ENCODE measurements around the gene VTA1.
"Not testable (repeated sequence)": the region's sequence is repeated elsewhere in the genome, so short reads cannot be mapped to it uniquely, and the experiment has no call there.

The VTA1 gene

DNA sequence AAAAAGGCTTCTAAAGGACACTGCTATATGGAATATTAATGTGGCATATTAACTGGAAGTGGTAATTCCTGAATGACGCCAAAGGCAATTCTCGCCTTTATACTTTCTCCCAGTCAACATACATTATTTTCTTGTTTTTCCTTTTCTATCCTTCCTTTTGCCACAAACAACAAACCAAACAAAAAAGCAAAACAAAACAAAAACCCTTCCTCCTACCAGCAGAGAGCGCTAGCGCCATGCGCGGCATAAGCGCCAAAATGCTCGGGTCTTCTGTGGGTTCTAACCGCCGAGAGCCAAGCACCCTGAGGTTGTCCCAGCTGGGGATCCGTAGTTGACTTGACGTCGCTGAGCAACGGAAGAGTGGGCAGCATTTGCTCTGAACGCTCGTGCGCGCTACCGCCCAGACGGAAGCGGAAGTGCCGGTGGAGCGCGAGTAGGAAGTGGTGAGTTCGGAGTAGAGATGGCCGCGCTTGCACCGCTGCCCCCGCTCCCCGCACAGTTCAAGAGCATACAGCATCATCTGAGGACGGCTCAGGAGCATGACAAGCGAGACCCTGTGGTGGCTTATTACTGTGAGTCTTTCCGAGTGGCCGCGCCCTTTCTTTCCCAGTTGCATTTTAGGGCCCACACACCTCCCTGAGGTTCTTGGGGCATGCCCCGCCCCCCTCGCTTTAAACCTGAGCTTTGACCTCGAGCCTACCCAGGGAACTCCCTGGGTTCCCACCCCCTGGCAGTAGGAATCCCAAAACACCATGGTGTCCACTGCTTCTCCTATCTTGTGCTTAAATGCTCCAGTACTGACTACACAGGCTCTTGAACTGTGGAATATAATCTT, at the start of gene VTA1, which contains the start of gene NMBR:
Gene VTA1, plus strand, starts transcription at position 436 of the 835 bp plus-strand sequence. Its CDS starts 25 bp downstream, at position 461.
Gene NMBR, minus strand, starts transcription at position 295 of the 835 bp plus-strand sequence. CDS start 58,464 bp downstream, outside the sequence.
- DNase-seq = peak; percentile 99

GRCh38 chr6:142104820-142105219, 42.2 kb upstream of the VTA1 start:
- not testable (repeated sequence) for DNase-seq

DNA sequence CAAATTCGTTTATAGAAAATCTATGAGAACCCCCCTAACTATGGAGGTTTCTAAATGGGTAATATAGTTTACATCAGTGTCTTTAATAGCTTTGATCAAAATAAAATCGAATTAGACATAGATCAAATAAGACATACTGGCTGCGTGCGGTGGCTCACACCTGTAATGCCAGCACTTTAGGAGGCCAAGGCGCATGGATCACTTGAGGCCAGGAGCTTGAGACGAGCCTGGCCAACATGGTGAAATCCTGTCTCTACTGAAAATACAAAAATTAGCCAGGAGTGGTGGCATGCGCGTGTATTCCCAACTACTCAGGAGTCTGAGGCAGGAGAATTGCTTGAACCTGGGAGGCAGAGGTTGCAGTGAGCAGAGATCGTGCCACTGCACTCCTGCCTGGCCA, 36.2 kb upstream of the VTA1 start:
- not testable (repeated sequence) for DNase-seq

GRCh38 chr6:142112451-142113061, 34.5 kb upstream of the VTA1 start:
- DNase-seq = peak; percentile 63

GRCh38 chr6:142117366-142117765, 29.7 kb upstream of the VTA1 start:
- DNase-seq = no peak

DNA sequence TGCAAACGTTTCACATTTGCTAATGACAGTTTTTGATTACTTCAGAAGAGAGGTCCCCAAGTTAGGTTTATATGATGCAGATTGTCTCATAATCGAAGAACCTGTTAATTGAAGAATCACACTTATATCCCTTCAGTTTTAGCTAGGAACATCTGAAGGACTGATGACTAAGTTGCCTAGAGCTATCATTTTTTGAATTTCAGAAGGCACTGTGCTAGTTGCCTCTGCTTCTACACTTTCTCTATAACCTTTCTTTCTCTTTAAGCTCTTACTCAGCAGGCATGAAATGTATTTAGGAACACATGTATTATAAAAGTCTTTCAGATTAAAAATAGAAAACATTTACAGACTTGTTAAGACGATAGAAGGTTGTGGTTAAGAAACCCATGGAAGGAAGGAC, 28.7 kb upstream of the VTA1 start:
- DNase-seq = no peak

DNA sequence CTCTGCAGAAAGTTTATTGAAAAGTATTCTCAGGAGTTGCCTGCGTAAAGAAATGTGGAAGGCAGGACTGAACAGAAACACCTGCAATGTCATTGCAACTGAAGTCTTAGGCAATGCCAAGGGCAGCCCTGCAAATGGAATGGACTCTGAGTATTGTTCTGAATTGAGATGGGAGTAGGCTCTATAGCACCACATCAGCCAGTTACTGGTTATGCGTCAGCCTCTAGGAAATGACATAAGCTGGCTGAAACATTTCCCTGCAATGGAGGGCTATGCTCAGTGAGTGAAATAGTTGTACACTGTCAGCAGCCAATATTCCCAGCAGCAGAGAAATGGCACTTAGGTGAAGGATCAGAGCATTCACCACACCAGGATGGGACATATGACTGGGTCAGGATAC, 28.1 kb upstream of the VTA1 start:
- no peak for DNase-seq

DNA sequence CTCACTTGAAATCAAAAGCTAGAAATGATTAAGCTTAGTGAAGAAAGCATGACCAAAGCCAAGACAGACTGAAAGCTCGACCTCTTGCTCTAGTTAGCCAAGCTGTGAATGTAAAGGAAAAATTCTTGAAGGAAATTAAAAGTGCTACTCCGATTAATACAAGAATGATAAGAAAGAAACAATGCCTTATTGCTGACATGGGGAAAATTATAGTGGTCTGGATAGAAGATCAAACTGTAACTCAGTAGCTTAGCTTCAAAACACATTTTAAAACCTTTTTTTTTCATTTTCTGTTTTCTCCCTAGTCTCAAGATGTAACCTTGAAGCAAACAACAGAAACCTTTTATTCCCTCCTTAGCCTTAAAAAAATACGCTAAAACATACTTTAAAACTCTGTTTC, 25.7 kb upstream of the VTA1 start:
- DNase-seq = no peak

DNA sequence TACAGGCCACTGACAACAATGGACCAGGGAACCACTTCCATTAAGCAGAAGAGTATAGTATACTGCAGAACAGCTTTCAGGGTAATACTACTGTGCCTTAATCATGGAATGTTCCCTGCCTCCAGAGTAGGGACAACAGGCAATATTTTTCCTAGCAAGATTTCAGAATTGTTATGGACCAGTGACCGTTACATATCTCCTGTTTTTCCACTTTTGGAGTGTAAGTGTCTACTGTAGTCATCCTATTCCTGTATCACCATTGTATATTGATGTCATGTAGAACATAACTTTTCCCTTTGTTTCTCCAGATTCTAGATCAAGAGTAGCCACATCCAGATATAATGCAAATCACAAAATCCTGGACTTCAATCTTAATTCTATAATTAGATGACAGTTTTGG, 16.2 kb upstream of the VTA1 start:
- DNase-seq = no peak

DNA sequence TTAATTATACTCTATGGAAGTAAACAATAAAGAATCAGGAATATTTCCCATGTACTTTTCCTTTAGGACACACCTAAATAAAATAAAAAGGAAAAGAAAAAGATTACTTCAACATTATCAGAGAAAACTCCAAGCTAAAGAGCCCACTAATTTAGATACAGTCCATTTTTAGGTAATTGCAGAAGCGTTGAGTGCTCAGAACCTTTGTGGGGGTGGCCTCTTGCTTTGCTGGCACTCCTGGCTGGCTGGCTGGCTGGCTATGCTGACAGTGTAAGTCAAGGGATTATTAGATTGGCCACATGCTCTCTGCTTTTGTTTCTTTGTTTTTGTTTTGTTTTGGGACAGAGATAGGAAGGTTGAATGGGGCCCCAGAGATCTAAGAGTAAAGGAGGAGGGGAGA, 14.4 kb upstream of the VTA1 start, which contains the start of gene GJE1:
Gene GJE1, plus strand, starts transcription at position 301 of the 400 bp plus-strand sequence. CDS start 234 bp downstream, outside the sequence.
- no peak for DNase-seq

GRCh38 chr6:142138876-142139275, 8.2 kb upstream of the VTA1 start:
- no peak for DNase-seq

GRCh38 chr6:142141531-142141930, 5.5 kb upstream of the VTA1 start:
- not testable (repeated sequence) for DNase-seq

DNA sequence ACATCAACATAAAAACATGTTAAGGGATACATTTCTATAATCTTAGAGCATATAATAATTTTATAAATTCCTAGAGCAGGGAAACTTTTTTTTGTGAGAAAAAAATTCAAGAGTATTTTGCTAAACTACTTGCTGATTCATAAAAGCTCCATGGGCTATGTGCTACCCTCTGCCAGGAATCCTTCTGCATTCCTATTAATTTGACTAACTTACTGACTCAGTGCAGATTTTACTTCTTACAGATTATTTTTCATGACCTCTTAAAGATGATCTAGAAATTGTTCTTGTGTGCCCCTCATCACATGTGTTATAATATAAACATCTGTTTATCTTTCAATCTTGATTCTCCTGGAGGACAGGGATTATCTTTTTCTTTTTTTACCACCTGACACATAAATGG, 5.7 kb downstream of the VTA1 start:
- no peak for DNase-seq

- DNase-seq = no peak
Measured at GRCh38 chr6:142153196-142153595, 6.1 kb downstream of the VTA1 start.

DNA sequence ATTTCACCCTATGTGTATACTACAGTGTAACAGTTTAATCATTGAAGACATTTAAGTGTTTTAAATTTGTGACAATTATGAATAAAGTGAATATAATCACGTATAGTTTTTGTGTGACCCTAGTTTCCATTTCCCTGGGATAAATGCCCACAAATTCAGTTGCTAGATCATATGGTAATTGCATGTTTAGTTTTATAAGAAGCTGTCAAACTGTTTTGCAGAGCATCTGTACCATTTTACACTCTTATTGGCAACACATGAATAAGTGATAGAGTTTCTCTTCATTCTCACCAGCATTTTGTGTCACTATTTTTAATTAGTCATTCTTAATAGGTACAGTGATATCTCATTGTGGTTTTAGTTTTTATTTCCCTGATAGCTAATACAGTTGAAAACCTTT, 7.3 kb downstream of the VTA1 start:
- DNase-seq = no peak

DNA sequence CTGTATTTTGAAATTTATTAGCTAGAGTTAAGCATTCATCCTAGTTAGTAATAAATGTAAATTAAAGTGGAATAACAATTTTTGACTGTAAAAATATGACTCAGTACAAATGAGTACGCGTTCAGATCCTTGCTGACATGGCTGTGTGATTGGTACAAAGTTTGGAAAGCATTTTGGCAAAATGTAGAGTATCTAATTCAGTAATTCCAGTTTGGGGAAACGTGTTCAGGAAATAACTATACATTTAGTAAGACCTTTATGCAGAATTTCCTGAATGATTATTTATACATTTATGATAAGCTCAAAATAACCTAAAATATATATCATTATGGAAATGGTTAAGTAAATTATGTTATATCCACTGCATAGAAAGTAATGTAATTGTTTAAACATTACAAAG, 8.0 kb downstream of the VTA1 start:
- no peak for DNase-seq

GRCh38 chr6:142155895-142156757, 9.1 kb downstream of the VTA1 start:
- no peak for DNase-seq

DNA sequence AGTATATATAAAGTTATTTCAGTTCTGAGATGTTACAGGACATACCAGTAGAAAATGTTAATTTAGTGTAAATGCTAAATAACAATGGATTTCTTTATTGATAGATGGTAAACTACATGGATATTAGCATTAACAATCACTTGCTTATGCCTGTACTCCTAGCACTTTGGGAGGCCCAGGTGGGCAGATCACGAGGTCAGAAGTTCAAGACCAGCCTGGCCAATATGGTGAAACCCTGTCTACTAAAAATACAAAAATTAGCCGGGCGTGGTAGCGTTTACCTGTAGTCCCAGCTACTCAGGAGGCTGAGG, 9.7 kb downstream of the VTA1 start:
- DNase-seq = not testable (repeated sequence)

DNA sequence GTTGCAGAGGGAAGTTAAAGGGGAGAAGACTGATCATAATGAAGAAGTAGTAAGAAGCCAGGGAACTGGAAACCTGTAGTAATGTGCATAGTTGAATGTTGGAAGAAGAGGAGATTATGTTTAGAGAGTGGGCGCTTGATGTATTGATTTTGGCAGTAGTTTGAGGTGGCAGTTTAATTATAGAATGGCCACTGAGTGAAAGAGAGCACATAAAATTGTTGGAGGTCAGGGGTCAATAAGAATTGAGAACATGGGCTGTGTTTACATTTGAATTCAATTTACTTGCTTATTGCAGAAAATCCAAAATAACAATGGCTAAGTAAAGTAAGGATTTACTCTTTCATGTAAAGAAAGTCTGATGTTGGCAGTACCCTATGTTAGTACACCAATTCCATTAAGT, 15.7 kb downstream of the VTA1 start:
- no peak for DNase-seq

DNA sequence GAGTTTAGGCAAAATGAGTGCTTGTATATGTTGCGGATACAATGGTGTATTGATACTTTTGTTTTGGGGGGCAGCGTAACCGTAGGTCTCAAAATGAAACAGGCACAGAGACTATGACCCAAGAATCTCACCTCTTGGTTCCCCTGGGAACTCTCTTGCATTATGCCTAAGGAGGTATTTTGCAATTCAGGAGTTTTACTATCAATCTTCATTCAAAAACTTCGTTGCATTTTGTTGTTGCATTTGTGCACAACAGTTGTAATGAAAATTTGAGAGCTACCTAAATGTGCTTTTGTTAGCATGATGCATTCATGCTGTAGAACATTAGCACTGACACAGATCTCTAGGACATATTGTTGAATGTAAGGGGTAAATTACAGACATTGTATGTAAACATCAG, 18.2 kb downstream of the VTA1 start:
- no peak for DNase-seq

DNA sequence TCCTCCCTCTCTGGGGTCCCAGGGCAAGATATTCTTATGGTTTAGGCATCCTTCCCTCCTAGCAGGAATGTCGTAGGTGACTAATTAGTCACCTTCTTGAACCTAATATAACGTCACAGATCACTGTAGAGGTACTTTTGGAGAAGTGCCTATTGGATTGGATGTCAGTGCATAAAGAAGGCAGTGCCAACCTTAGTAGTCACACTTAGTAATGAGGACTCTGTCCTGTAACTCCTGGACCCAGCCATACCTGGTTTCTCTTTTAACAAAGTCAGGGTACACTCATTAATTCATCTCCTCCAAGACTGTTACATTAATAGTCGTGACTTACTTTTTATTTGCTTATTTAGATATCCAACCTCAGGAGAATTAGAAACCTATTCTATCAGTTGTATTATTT, 20.0 kb downstream of the VTA1 start:
- no peak for DNase-seq

GRCh38 chr6:142167486-142167885, 20.4 kb downstream of the VTA1 start:
- no peak for DNase-seq

DNA sequence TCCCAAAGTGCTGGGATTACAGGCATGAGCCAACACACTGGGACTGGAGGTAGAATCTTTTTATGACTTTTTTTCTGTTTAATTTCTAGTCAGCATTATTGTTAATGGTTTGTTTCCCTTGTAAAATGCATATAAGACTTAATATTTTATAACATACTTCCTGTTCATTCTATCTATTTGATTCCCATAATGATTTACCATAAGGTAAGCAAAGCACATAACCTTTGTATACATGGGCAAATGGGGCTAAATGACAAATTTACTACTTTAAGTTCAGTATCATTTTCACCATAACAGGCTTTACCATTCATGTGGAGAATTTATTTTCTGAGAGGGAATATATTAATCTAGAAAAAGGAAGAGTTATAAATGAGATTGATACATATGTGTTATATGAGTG, 24.3 kb downstream of the VTA1 start:
- DNase-seq = no peak

All from left hindlimb (tissue), 1 donor.